PFSK-1 (cell line): ENCODE measurements around the gene HLCS.

Experiments
- POLR2AphosphoS5 ChIP-seq: IDR thresholded peaks from 2 replicates; pipeline ENCODE4 v1.6.1; 2012; ENCODE audit warnings: low read depth, mild to moderate bottlenecking, control low read depth, low read length, moderate library complexity
- SIN3A ChIP-seq: IDR thresholded peaks from 2 replicates; pipeline ENCODE4 v1.6.1; 2012; ENCODE audit warnings: mild to moderate bottlenecking, low read length, moderate library complexity, borderline replicate concordance; ENCODE audit not compliant: insufficient read depth

- TF ChIP-seq SIN3A = no peak
- no peak for TF ChIP-seq POLR2AphosphoS5
Observed at GRCh38 chr21:36717976-36718375, 248.5 kb downstream of the HLCS start.
